Parathyroid adenoma (tissue), 2 donors: Measurements from ENCODE around the gene IFT43.

Experiments used
- H2AFZ ChIP-seq: fragments of 300-600 bp; sonication (generic); one replicate; pipeline ENCODE4 v1.7.0; 2017; ENCODE audit warnings: antibody characterized with exemption, mild to moderate bottlenecking
- H3K27ac ChIP-seq: fragments of 300-600 bp; sonication (generic); one replicate; pipeline ENCODE4 v1.7.0; 2017
- H3K27me3 ChIP-seq: fragments of 300-600 bp; sonication (generic); one replicate; pipeline ENCODE4 v1.7.0; 2017; ENCODE audit warnings: low read length; ENCODE audit not compliant: control insufficient read depth, insufficient read depth
- H3K36me3 ChIP-seq: fragments of 300-600 bp; sonication (generic); one replicate; pipeline ENCODE4 v1.7.0; 2017; ENCODE audit warnings: low read length; ENCODE audit not compliant: control insufficient read depth, insufficient read depth
- H3K4me1 ChIP-seq: fragments of 300-600 bp; sonication (generic); one replicate; pipeline ENCODE4 v1.7.0; 2017; ENCODE audit warnings: control low read depth
- H3K4me2 ChIP-seq: fragments of 300-600 bp; sonication (generic); one replicate; pipeline ENCODE4 v1.7.0; 2017; ENCODE audit warnings: low read length
- H3K4me3 ChIP-seq: fragments of 300-600 bp; sonication (generic); one replicate; pipeline ENCODE4 v1.7.0; 2017; ENCODE audit warnings: low read depth, low read length
- H3K79me2 ChIP-seq: fragments of 300-600 bp; sonication (generic); one replicate; pipeline ENCODE4 v1.7.0; 2017; ENCODE audit warnings: control low read depth
- H3K9ac ChIP-seq: fragments of 300-600 bp; sonication (generic); one replicate; pipeline ENCODE4 v1.7.0; 2017; ENCODE audit warnings: mild to moderate bottlenecking
- H3K9me3 ChIP-seq: fragments of 300-600 bp; sonication (generic); one replicate; pipeline ENCODE4 v1.7.0; 2017; ENCODE audit warnings: low read length; ENCODE audit not compliant: control insufficient read depth
- CTCF ChIP-seq: fragments of 300-600 bp; sonication (generic); IDR thresholded peaks from one replicate; pipeline ENCODE4 v1.7.0; 2017; ENCODE audit warnings: antibody characterized with exemption, mild to moderate bottlenecking
- donor health status: primary hyperparathyroidism.

IFT43 gene

DNA sequence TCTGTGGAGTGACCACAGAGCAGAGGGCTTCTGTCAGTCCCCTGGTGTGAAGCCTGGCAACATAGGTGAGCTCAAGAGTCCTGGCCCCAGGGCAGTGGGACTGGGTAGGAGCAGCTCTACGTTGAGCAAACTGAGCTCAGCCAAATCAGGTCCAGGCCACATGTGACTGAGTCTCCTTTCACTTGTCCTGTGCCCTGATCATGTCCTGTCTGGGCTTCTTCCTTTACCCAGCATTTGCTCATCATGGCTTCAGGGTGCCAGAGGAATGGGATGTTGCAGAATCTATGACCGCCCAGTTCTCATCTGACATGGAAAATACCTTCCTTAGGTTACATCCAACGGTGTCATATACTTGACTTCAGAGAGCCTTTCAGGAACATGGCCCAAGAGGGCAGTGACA, 99.8 kb downstream of the IFT43 start:
- H3K4me1 ChIP-seq: no peaks in the 10 kb centered on the region
- no peak overlapping the region for H3K9ac ChIP-seq
- no peaks in the 10 kb centered on the region for H3K27me3 ChIP-seq
- no peak overlapping the region for H3K4me3 ChIP-seq
- no peaks in the 10 kb centered on the region for H3K36me3 ChIP-seq
- H3K79me2 ChIP-seq: no peaks in the 10 kb centered on the region
- no peak for TF ChIP-seq CTCF
- no peak overlapping the region for H2AFZ ChIP-seq
- no peaks in the 10 kb centered on the region for H3K9me3 ChIP-seq
- H3K4me2 ChIP-seq: no peak overlapping the region
- H3K27ac ChIP-seq: no peak overlapping the region

- no peaks in the 10 kb centered on the region for H3K79me2 ChIP-seq
- no peaks in the 10 kb centered on the region for H3K9me3 ChIP-seq
- H3K4me3 ChIP-seq: no peak overlapping the region
- H3K4me2 ChIP-seq: no peak overlapping the region
- H2AFZ ChIP-seq: no peak overlapping the region
- no peak for TF ChIP-seq CTCF
- no peak overlapping the region for H3K27ac ChIP-seq
- no peaks in the 10 kb centered on the region for H3K36me3 ChIP-seq
- H3K9ac ChIP-seq: no peak overlapping the region
- H3K4me1 ChIP-seq: no peaks in the 10 kb centered on the region
- no peaks in the 10 kb centered on the region for H3K27me3 ChIP-seq
Observed at GRCh38 chr14:76086636-76087035, 101.1 kb downstream of the IFT43 start.

- Histone ChIP-seq H2AFZ (no peak overlapping the region), H3K4me1 (no peaks in the 10 kb centered on the region), H3K9me3 (no peaks in the 10 kb centered on the region), H3K9ac (no peak overlapping the region), H3K79me2 (no peaks in the 10 kb centered on the region), H3K4me3 (no peak overlapping the region), H3K27ac (no peak overlapping the region), H3K36me3 (no peaks in the 10 kb centered on the region), H3K4me2 (no peak overlapping the region), H3K27me3 (no peaks in the 10 kb centered on the region)
- no peak for TF ChIP-seq CTCF
Observed at GRCh38 chr14:76088326-76088725, 102.8 kb downstream of the IFT43 start.

- Histone ChIP-seq H3K9me3 (no peaks in the 10 kb centered on the region), H3K4me3 (no peak overlapping the region), H3K27ac (no peak overlapping the region), H3K36me3 (no peaks in the 10 kb centered on the region), H2AFZ (no peak overlapping the region), H3K4me1 (no peaks in the 10 kb centered on the region), H3K79me2 (no peaks in the 10 kb centered on the region), H3K4me2 (no peak overlapping the region), H3K9ac (no peak overlapping the region), H3K27me3 (no peaks in the 10 kb centered on the region)
- no peak for TF ChIP-seq CTCF
Observed at GRCh38 chr14:76088771-76089571, 103.4 kb downstream of the IFT43 start.

- Histone ChIP-seq H3K36me3 (no peaks in the 10 kb centered on the region), H3K27ac (no peak overlapping the region), H2AFZ (no peak overlapping the region), H3K79me2 (no peaks in the 10 kb centered on the region), H3K9ac (no peak overlapping the region), H3K27me3 (no peaks in the 10 kb centered on the region), H3K4me1 (no peaks in the 10 kb centered on the region), H3K4me2 (no peak overlapping the region), H3K4me3 (no peak overlapping the region), H3K9me3 (no peaks in the 10 kb centered on the region)
- no peak for TF ChIP-seq CTCF
Observed at GRCh38 chr14:76089575-76089974, 104.0 kb downstream of the IFT43 start.
